ENCODE data around the gene PKNOX2. TPM values are rescaled to one million over a fixed set of nuclear protein-coding genes. Genes with fewer than 3 reads are reported as not detected.

The PKNOX2 gene
- total RNA-seq, 1 donor: 0.86 TPM

GRCh38 chr11:125193841-125194240 lies 29.3 kb downstream of the PKNOX2 start:
- no peak for TF ChIP-seq CTCF (IDR thresholded peaks at IDR 0.05; ENCODE audit: insufficient read depth, low read depth, low read length)

GRCh38 chr11:125199915-125200314 lies 35.4 kb downstream of the PKNOX2 start:
- H3K4me3 ChIP-seq (ENCODE audit: low read depth, low read length): no peak overlapping the region
- TF ChIP-seq CTCF (IDR thresholded peaks at IDR 0.05; ENCODE audit: insufficient read depth, low read depth, low read length): no peak
- no peak for DNase-seq (ENCODE audit: low read depth)

More at GRCh38 chr11:125193841-125194240, 29.3 kb downstream of the PKNOX2 start:
- H3K4me3 ChIP-seq (ENCODE audit: low read depth, low read length): no peak overlapping the region
- no peak for DNase-seq (ENCODE audit: low read depth)

GRCh38 chr11:125200441-125200840 lies 35.9 kb downstream of the PKNOX2 start:
- H3K4me3 ChIP-seq (ENCODE audit: low read depth, low read length): no peak overlapping the region
- DNase-seq (ENCODE audit: low read depth): no peak
- TF ChIP-seq CTCF (IDR thresholded peaks at IDR 0.05; ENCODE audit: insufficient read depth, low read depth, low read length): no peak

GRCh38 chr11:125201525-125202141 lies 37.1 kb downstream of the PKNOX2 start:
- DNase-seq (ENCODE audit: low read depth): no peak
- TF ChIP-seq CTCF (IDR thresholded peaks at IDR 0.05; ENCODE audit: insufficient read depth, low read depth, low read length): no peak
- no peak overlapping the region for H3K4me3 ChIP-seq (ENCODE audit: low read depth, low read length)

GRCh38 chr11:125202362-125202880 lies 37.9 kb downstream of the PKNOX2 start:
- TF ChIP-seq CTCF (IDR thresholded peaks at IDR 0.05; ENCODE audit: insufficient read depth, low read depth, low read length): no peak
- no peak overlapping the region for H3K4me3 ChIP-seq (ENCODE audit: low read depth, low read length)
- no peak for DNase-seq (ENCODE audit: low read depth)

GRCh38 chr11:125202977-125203376 lies 38.4 kb downstream of the PKNOX2 start:
- no peak for DNase-seq (ENCODE audit: low read depth)
- no peak overlapping the region for H3K4me3 ChIP-seq (ENCODE audit: low read depth, low read length)
- no peak for TF ChIP-seq CTCF (IDR thresholded peaks at IDR 0.05; ENCODE audit: insufficient read depth, low read depth, low read length)

Data from fibroblast of villous mesenchyme (primary cell).